G401.6 (cell line): ENCODE data around the gene ADRA1B.

Experiments used
- FAIRE-seq: peaks from 2 replicates; lab custom pipeline; 2012; peaks lifted over from hg19 to GRCh38; lab: Jason Lieb, UNC

The ADRA1B gene

GRCh38 chr5:159901772-159902171 is 14.5 kb upstream of the ADRA1B start:
- FAIRE-seq, result no peak

DNA sequence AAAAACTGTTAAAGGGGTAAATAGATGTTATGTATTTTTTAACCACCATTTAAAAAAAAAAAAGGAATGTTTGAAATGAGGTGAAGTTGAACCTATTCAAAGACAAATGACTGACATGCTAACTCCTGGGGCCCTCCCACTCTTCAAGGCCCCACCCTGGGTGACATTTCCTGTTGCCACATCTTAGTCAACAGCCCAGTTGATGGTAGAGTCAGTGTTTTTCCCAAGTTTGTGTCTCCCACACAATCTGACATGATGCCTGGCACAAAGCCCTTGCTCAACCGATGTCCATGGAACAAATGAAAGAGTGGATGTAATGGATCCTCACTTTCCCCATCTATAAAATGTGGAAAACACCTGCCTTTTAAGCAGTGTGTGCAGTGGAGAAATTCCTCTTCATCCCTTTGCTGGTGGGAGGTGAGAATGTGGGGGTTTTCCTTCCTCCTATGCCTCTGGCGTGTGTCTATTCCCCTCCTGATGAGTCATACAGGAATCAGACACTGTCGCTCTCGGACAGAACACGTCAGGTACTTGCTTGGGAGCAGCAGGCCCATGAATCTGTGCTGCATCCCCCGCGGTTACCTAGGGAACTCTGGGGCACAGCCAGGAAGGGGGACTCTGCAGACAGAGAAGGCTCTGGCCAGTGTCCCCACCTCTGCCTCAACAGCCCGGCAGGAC is 13.7 kb upstream of the ADRA1B start:
- no peak for FAIRE-seq

- no peak for FAIRE-seq
Measured at GRCh38 chr5:159903131-159903530, 13.2 kb upstream of the ADRA1B start.

- FAIRE-seq, result no peak
Measured at GRCh38 chr5:159904874-159905273, 11.4 kb upstream of the ADRA1B start.

DNA sequence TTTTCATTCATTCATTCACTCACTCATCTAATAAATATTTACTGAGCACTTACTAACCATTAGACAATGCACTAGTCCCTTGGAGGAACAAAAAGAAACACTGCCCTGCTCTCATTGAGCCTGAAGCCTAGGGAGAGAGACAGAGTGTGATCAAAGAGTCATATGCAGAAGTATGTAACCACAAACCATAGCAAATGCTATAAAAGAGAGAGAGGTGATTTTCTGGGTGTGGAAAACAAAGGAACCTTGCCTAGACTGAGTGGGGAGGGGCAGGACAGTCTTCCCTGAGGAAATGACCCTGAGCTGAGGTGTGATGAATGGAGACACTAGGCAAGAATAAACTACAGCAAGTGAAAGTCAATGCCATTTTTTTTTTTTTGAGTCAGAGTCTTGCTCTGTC is 10.8 kb upstream of the ADRA1B start:
- FAIRE-seq, result no peak

GRCh38 chr5:159906463-159906862 is 9.8 kb upstream of the ADRA1B start:
- no peak for FAIRE-seq

DNA sequence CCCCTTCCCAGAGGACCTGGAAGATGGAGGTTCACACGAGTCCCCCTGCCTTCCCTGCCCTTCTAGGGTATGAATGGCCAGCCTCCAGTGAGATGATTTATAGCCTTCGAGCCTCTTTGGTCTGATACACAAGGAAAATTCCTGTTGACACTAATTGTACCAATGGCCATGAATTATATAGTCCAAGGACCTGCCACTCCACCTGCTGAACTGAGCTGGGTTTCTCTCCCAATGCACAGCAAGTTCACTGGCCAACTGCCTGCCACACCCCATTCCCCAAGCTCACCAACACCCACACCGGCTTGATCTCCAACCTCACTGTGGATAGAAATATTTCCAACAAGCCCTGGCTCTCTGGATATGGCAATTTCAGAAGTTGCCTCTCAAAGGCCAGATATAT is 9.3 kb upstream of the ADRA1B start:
- no peak for FAIRE-seq

DNA sequence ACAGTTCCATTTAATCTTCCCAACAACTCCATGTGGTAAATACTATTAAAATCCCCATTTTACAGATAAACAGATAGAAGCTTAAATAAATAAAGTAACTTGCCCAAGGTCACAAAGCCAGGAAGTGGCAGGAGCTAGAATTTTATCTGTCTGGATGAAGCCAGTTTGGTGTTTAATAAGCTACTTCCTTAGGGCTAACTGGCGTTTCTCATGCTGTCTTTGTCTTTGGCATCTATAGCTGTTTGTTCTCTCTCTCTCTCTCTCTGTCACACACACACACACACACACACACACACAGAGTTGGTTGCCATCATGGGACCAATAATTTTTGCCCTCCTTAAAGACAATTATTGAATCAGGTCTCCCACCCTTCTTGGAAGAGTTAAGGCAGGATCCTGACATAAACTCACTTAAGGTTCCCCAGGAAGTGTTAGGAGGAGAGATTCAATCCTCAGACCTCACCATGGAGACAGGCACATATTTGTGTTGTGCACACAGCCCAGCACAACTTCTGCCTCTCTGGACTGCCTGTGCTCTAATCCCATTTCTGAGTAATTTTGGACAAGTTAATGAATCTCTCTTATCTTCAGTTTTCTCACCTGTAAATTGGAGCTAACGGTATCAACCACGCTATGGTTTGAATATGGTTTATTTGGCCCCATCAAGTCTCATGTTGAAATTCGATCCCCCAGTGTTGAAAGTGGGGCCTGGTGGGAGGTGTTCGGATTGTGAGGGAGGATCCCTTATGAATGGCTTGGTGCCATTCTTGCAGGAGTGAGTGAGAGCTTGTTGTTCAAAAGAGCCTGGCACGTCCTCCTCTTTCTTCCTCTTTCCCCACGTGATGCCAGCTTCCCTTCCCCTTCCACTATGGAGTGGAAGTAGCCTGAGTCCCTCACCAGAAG is 8.3 kb upstream of the ADRA1B start:
- FAIRE-seq, result no peak

DNA sequence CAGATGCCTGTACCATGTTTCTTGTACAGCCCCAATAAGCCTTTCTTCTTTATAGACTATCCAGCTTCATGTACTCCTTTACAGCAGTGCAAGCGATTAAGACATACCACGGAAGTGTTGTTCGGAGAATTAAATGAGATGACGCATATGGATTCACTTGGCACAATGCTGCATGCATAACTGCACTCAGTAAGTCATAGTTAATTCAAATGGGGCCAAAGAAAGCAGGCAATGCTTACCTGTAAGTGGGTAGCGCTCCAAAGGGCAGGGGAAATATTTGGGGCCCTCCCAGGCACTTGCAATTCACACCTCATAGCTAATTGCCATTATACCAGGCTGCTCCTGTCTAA is 7.7 kb upstream of the ADRA1B start:
- FAIRE-seq, result no peak

GRCh38 chr5:159909126-159909525 is 7.2 kb upstream of the ADRA1B start:
- no peak for FAIRE-seq

- no peak for FAIRE-seq
Measured at GRCh38 chr5:159910207-159910842, 6.0 kb upstream of the ADRA1B start.

GRCh38 chr5:159910843-159911229 is 5.4 kb upstream of the ADRA1B start:
- no peak for FAIRE-seq

- no peak for FAIRE-seq
Measured at GRCh38 chr5:159911349-159911748, 4.9 kb upstream of the ADRA1B start.

GRCh38 chr5:159912033-159912800 is 4.1 kb upstream of the ADRA1B start:
- no peak for FAIRE-seq

GRCh38 chr5:159913048-159913447 is 3.2 kb upstream of the ADRA1B start:
- no peak for FAIRE-seq

- no peak for FAIRE-seq
Measured at GRCh38 chr5:159913501-159913900, 2.8 kb upstream of the ADRA1B start.

DNA sequence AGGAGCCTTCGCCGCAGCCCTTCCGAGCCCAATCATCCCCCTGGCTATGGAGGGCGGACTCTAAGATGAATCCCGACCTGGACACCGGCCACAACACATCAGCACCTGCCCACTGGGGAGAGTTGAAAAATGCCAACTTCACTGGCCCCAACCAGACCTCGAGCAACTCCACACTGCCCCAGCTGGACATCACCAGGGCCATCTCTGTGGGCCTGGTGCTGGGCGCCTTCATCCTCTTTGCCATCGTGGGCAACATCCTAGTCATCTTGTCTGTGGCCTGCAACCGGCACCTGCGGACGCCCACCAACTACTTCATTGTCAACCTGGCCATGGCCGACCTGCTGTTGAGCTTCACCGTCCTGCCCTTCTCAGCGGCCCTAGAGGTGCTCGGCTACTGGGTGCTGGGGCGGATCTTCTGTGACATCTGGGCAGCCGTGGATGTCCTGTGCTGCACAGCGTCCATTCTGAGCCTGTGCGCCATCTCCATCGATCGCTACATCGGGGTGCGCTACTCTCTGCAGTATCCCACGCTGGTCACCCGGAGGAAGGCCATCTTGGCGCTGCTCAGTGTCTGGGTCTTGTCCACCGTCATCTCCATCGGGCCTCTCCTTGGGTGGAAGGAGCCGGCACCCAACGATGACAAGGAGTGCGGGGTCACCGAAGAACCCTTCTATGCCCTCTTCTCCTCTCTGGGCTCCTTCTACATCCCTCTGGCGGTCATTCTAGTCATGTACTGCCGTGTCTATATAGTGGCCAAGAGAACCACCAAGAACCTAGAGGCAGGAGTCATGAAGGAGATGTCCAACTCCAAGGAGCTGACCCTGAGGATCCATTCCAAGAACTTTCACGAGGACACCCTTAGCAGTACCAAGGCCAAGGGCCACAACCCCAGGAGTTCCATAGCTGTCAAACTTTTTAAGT is 819 bp downstream of the ADRA1B start:
- no peak for FAIRE-seq

DNA sequence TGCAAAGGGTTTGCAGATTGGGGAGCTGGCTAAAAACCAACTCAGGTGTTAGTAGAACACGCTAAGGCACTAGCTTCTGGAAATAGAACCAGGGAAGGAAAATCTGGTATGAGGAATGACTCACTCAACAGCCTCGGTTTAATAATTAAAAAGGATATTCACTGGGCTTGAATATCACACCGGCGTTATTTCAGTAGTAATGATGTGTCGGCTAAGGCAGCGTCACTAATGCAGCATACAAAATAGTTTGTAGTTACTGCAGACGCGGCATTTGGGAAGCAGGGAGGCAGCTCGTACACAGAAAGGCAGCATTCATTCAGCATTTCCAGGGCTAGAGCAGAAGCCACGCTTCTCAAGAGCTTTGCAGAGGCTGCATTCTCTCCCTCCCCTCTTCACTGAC is 1.7 kb downstream of the ADRA1B start:
- no peak for FAIRE-seq

GRCh38 chr5:159921721-159922120 is 5.4 kb downstream of the ADRA1B start:
- no peak for FAIRE-seq

DNA sequence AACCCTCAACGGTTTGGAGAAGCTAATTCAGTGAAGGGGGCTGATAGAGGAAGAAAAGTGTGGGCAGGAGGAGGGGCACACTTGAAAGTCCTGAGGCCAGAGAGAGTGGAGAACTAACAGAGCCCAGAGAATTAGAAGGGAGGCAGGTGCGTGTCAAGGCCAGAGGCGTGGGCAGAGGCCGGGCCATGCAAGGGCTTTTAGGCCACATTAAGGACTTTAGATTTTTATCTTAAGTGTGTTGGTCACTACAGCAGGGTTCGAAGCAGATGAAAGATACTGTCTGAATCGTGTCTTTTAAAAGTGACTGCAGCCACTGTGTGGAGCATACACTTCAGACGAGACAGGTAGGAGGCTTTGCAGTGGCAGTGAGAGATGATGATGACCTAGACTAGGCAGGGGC is 6.7 kb downstream of the ADRA1B start:
- no peak for FAIRE-seq

DNA sequence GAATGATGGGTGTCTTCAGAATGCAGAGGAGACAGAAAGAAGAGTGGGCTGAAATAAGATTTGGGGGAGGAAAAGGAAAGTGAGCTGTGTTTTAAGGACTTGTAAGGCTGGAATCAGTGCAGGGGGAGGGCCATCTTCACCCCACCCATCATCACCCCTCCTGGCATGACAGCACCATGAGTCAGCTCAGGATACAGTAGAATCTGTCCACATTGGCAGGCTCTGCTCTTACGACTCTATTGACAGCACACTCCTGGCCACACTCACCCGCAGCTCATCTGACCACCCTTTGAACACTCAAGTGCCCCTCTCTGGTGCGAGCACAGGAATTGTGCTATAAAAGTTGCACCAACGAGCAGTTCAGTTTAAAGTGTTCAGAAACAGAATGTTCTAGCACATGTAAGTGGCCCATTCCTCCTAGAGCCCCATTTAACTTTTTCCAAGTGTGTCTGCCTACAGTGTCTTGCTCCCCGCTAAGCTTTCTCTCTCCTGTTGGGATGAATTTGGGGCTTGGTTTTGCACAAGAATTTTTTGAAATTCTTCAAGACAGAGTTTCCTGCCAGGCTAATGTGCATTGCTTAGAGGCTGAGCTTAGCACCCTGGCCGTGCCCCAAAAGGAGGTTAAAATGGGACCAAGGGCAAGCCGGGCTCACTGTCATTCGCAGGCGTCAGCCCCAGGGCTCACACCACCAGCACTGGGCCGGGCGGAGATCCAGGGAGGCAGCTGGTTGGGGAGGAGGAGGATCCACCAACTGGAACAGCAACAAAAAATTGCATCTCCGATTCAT is 12.0 kb downstream of the ADRA1B start:
- FAIRE-seq, result no peak
